Measurements from ENCODE around the gene RHPN2. TPM values are rescaled to one million over a fixed set of nuclear protein-coding genes. Genes with fewer than 3 reads are reported as not detected.
A peak's percentile ranks its signal among the peaks of the same experiment; 100 is the strongest.

The RHPN2 gene
- 10 to 100 TPM; 18.4 to 19.0 (median 18.6) TPM for polyA plus RNA-seq (ENCODE audit: insufficient read length in 4 of 4)

DNA sequence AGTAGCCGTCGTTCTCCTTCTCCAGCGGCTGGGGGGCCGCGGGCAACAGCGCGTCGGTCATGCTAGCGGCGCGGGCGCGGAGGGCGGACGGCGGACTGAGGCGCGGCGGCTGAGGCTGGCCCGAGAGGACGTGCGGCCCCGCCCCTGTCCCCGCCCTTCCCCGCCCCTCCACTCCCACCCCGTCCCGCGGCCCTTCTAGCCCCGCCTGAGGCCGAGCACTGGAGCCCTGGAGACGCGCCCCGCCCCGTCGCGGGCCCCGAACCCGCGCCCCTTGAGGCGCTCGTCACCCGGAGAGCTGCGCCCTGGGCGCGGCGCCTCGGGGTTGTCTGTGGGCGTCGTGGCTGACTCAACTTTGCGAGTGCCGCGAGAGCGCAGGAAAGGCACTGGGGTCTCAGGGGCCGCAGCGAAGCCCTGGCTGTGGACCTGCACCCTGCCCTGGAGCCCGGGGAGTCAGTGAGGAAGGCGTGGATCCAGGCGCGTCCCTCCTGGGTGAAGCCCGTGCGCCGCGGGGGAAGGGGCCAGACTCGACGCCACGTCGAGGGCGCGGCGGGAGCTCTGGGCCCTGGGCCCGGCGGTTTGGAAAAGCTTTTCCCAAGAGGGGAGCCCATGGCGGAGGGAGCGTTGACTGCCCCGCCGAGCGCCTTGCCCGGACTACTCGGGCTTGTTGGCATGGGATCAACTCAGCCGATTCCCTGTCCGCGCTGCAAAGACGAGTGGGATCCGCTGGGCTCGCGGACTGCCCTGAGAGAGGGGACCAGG lies at the start of gene RHPN2:
RHPN2 (minus strand) TSS at position 97 of the 759 bp plus-strand sequence; CDS start at position 61, 36 bp downstream.
- DNase-seq (ENCODE audit: low read depth in 4 of 4, low spot score in 3 of 4): peak in 1 of 4 donors; percentile 55

GRCh38 chr19:33114312-33114711 lies 49.6 kb upstream of the RHPN2 start:
- DNase-seq (ENCODE audit: low read depth in 4 of 4, low spot score in 3 of 4): no peak

DNA sequence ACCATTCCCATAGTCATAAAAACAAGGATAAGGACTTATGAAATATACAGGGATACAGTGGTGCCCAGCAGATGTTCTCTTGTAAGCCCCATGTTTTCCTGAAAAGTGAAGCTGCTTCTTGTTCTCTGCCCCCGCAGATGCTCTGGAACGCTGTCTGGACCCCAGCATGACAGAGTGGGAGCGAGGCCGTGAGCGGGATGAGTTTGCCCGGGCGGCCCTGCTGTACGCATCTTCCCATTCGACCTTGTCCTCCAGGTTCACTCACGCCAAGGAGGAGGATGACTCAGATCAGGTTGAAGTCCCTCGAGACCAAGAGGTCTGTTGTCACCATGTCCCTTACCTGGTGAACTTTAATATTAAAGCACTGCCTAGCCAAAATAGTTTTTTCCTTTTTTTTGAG lies 46.9 kb upstream of the RHPN2 start:
- DNase-seq (ENCODE audit: low read depth in 4 of 4, low spot score in 3 of 4): no peak

- DNase-seq (ENCODE audit: low read depth in 4 of 4, low spot score in 3 of 4): no peak
Observed at GRCh38 chr19:33110137-33110910, 45.6 kb upstream of the RHPN2 start.

GRCh38 chr19:33108161-33108560 lies 43.5 kb upstream of the RHPN2 start:
- DNase-seq (ENCODE audit: low read depth in 4 of 4, low spot score in 3 of 4): no peak

- DNase-seq (ENCODE audit: low read depth in 4 of 4, low spot score in 3 of 4): no peak
Observed at GRCh38 chr19:33102893-33103292, 38.2 kb upstream of the RHPN2 start.

DNA sequence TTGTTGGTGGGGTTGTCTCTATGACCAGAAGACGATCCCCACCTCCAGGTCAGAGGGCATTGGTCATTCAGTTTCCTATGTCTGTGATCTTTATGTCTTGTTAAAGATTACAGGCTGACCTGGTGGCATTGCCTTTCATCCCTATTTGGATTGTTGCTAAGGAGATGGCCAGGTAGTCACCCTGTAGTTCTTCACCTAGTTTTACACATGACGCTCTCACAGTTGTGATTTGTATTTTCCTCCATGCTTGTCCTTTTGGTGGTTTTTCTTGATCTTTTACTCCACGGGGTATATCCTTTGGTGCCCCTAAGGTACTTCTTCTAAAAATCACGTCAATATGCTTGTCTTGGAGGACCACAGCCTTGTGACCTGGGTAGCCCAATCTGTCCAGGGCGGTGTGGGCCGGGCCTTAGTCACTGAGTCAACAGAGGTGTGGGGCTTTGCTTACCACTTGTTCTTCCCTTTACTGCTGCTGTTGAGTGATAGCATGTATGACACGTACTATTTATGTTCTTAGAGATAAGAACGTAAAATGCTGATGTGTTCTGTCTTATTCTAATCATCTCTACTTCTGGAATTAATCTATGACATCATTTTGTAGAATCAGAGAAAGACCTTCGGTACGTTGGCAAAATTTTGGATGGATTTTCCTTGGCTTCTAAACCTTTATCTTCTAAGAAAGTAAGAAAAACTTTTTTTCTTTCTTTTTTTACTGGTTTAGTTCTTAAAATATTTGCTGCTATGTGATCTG lies 36.4 kb upstream of the RHPN2 start:
- no peak for DNase-seq (ENCODE audit: low read depth in 4 of 4, low spot score in 3 of 4)

DNA sequence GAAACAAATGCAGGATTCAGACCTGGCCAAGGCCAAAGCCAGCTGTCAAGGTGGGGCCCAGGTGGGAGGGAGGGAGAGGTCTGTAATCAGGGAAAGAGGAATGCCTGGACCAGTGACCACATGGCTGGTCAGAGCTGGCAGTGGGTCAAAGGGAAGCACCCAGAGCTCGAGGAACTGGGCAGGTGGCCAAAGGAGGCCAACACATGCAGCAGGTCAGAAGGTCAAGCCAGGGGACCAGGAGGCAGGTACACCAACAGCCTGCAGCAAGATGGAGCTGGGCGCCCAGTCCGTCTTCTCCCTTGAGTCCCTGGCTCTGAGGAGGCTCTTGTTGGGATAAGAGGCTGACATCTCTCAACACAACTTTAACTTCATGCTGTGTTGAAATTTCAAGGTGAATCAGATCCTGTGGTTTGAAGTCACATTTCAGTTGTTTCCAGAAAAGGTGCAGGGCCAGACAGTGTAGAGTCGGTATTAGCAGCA lies 33.4 kb upstream of the RHPN2 start:
- no peak for DNase-seq (ENCODE audit: low read depth in 4 of 4, low spot score in 3 of 4)

DNA sequence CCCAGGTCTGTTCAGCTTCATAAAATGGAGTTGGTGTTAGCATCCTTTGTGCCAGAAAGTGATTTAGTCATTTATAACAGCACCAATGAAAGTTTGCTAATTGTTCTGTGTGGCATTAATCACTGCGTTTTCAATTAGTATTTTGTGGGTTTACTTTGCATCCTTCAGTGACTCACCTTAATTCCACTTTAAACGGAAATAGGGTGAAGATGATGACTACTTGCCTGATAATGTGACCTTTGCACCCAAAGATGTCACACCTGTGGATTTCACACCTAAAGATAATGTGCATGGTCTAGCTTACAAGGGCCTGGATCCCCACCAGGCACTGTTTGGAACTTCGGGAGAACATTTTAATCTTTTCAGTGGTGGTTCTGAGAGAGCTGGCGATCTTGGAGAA lies 31.3 kb upstream of the RHPN2 start:
- DNase-seq (ENCODE audit: low read depth in 4 of 4, low spot score in 3 of 4): no peak

DNA sequence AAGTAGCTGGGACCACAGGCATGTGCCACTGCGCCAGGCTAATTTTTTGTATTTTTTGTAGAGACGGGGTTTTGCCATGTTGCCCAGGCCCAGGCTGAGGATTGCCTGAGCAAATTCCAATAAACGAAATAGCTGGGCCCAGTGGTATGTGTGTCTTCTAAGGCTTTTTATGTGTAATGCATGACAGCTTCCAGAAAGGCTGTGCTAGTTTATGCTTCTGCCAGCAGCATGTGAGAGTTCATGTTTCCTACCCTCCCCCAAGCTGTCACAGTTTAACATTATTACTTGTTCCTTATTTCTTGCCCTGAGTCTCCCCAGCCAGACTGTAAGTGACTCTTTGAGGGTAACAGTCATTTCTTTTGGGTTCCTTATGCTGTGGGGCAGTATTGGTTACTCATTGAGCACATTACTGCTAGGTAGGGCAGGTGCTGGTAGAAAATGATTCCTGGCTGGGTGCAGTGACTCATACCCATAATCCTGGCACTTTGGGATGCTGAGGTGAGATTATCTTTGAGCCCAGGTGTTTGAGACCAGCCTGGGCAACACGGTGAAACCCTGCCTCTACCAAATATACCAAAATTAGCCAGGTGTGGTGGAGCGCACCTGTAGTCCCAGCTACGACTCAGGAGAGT lies 29.9 kb upstream of the RHPN2 start:
- peak in 2 of 4 donors; percentile 36 to 56 for DNase-seq (ENCODE audit: low read depth in 4 of 4, low spot score in 3 of 4)

DNA sequence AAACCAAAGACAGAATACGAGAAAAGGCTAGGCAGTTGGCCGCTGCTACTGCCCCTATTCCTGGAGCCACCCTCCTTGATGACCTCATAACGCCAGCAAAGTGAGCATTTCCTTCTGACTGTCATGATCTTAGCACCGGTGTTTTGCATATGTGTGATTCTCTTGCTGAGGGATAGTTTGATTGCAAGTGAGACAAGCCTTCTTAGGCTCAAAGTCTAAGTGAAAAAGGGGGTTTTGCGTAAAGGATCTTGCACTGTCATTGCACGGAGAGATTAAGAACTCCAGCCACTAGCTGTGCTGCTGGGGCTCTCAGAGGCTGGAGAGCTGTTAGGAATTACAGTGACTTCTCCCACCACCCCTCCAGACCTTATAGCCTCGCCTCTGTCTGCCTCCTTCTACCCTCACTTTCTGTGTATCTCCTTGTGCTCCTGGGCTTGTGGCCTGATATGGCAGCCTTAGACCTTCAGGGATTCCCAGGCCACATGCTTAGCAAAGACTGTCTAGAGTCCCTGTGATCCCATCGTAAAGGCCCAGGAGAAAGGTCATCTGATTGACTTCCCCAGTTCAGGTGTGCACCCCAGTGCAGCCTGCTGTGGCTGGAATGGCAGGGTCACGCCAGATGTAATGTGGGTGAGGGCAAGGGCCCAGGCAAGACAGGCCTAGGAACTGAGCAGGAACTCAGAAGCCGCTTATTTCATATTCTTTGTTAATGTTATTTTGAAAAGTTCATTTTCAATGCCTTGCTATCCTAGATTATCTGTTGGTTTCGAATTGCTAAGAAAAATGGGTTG lies 28.9 kb upstream of the RHPN2 start:
- no peak for DNase-seq (ENCODE audit: low read depth in 4 of 4, low spot score in 3 of 4)

GRCh38 chr19:33090179-33090578 lies 25.5 kb upstream of the RHPN2 start:
- DNase-seq (ENCODE audit: low read depth in 4 of 4, low spot score in 3 of 4): no peak

- no peak for DNase-seq (ENCODE audit: low read depth in 4 of 4, low spot score in 3 of 4)
Observed at GRCh38 chr19:33089010-33089409, 24.3 kb upstream of the RHPN2 start.

DNA sequence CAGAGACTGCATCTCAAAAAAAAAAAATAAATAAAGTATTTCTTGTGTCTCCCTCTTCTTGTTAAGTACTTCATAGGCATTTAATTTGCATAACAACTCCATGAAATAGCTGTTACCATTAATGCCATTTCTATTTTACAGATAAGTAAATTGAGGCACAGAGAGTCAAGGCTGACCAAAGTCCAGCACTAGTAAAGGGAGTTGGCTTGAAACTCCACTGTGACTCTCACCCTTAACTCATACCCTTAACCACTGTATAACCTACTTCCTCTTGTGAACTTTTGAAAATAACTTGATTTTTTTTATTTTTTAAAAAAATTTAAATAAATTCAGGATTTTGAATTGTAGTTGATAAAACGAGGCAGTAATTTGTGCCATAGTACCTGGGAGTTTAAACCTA lies 22.3 kb upstream of the RHPN2 start:
- no peak for DNase-seq (ENCODE audit: low read depth in 4 of 4, low spot score in 3 of 4)

- DNase-seq (ENCODE audit: low read depth in 4 of 4, low spot score in 3 of 4): no peak
Observed at GRCh38 chr19:33085570-33086128, 21.0 kb upstream of the RHPN2 start.

DNA sequence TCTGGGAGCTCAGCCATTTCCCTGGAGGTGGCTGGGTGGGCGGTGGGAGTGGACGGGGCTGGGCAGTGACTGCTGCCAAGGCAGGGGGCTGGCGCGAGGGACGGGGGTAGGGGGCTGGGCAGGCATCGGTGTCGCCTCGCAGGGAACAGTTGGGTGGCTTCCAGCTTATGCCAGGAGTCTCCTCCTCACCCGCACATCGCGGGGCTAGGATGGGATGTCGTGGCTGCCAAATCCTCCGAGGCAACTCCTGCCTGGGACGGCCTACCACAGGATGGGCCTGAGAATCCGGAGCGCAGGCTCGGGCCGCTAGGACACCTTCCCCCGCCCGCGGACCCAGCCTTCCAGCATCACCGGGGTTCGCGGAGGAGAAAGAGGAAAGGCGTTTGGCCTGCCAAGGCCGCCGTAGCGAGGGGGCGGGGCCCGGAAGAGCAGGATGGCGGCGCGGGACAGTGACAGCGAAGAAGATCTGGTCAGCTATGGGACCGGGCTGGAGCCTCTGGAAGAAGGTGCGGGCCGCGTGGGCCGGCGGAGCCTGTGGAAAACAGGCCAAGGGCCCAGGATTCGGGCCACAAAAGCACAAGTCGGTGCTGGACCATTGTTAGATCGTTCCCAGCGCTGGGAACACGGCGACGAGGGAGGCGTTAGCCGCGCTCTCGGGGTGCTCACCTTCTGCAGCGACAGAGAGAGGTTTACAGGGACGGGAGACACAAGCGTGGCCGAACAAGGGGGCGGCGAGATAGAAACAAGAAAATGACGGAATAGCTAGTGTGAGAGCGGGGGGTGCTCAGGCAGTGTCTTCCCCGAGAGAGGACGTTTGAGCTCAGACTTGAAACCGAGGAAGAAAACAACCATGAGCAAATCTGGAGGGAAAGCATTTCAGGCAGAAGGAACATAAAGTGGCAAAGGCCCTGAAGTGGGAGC lies 16.3 kb upstream of the RHPN2 start, which contains the start of gene GPATCH1:
GPATCH1 (plus strand) TSS at position 421 of the 921 bp plus-strand sequence; CDS start at position 434, 13 bp downstream.
- peak in 2 of 4 donors; percentile 80 to 86 for DNase-seq (ENCODE audit: low read depth in 4 of 4, low spot score in 3 of 4)

DNA sequence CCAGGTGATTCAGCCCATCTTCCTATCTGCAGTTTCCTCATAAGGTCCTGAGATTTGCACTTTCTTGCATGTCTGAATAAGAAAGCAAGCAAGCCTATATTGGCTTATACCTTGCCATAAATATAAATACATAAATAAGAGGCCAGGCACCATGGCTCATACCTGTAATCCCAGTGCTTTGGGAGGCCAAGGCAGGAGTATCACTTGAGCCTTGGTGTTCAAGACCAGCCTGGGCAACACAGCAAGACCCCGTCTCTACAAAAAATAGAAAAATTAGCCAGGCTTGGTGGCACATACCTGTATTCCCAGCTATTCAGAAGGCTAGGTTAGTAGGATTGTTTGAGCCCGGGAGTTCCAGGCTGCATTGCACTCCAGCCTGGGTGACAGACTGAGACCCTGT lies 10.8 kb upstream of the RHPN2 start:
- DNase-seq (ENCODE audit: low read depth in 4 of 4, low spot score in 3 of 4): no peak

GRCh38 chr19:33071887-33072286 lies 7.2 kb upstream of the RHPN2 start:
- DNase-seq (ENCODE audit: low read depth in 4 of 4, low spot score in 3 of 4): no peak
